ENCODE measurements around the gene DCST2. TPM values are rescaled to one million over a fixed set of nuclear protein-coding genes. Genes with fewer than 3 reads are reported as not detected.

DCST2 gene
- total and polyA plus RNA-seq, 9 of the 15 experiments (the other 6 are each of a cell fraction or from before 2014, with no cell fraction given), result 0.09 to 0.49 (median 0.11) TPM; not detected in 3

DNA sequence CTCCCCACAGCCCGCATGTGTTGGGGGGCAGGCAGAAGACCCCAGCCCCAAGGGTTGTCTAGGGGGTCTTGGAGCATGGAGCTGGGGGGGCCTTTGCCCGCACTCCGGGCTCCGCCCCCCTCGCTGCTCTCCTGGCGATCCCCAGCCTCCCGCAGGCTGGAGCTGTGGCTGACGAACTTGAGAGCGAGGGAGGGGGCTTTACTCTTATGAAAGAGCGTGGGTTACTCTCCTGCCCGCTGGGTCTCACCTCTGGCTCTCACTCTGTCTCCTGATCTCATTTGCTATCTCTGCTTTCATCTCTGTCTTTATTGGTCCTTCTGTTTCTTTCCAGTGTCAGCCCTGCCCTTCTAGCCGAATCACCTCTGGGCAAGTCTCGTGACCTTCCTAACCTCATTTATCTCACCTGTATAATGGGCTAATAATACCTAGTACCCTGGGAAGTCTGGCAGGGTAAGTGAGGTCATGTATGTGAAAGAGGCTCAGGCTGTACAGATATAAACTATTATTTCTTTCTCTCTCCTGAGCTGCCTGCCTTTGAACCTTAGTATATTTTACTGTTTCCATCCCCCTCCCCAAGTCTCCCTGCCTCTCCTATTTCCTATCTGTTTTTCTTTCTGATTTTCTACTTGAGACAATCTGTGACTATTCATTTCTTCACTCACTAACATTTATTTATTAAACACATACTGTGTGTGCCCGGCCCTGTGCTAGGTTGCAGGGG is 30.7 kb upstream of the DCST2 start:
- peak; percentile 55 for ATAC-seq
- peak; percentile 69 for FAIRE-seq
- Histone ChIP-seq H3K79me2 (ENCODE audit: control insufficient read depth, insufficient read depth, low read length) (peaks cover 9% of the 10 kb centered on the region; the same call in 2 of the 3 replicates), H3K4me2 (ENCODE audit: insufficient read depth, low read length) (peak overlapping the region; percentile 81), H3K36me3 (ENCODE audit: control insufficient read depth, insufficient read depth, low read length) (peaks cover 27% of the 10 kb centered on the region; the same call in 2 of the 3 replicates), H4K20me1 (replicated peaks; ENCODE audit: control insufficient read depth, insufficient read depth, low read length) (no peaks in the 10 kb centered on the region; the same call in 1 of the 2 replicates), H3K27me3 (ENCODE audit: control insufficient read depth in 2 of 2, insufficient read depth in 2 of 2, low read length in 2 of 2) (no peaks in the 10 kb centered on the region), H2AFZ (ENCODE audit: low read depth, low read length) (peak overlapping the region; percentile 51; the same call in 1 of the 2 replicates), H3K9me1 (ENCODE audit: control insufficient read depth, insufficient read depth, low read length) (peaks cover 7% of the 10 kb centered on the region), H3K4me1 (replicated peaks in 1 of 2; ENCODE audit: control insufficient read depth in 2 of 2, insufficient read depth in 2 of 2, low read length in 2 of 2) (peaks cover 27 to 59% of the 10 kb centered on the region in 2 experiments), H3K9ac (ENCODE audit: insufficient read depth in 1 of 2, low read depth in 2 of 2, low read length in 2 of 2) (peak overlapping the region; percentile 27 to 94), H3K27ac (ENCODE audit: extremely low read depth, low read depth, low read length) (peak overlapping the region; percentile 45; the same call in 1 of the 3 replicates), H3K9me3 (replicated peaks; ENCODE audit: control insufficient read depth, insufficient read depth, low read depth, low read length) (no peaks in the 10 kb centered on the region), H3K4me3 (peak overlapping the region; percentile 58)
- ChIA-PET CTCF (ENCODE audit: low intra/inter-chr PET ratio) (interaction anchor here (4.0 kb wide), 1 partner anchor 17 kb away, joined by 153 read pairs; the partner anchor contains the start of gene EFNA3), POLR2A (interaction anchor here (0.6 to 1.9 kb wide), 7 partner anchors 9 to 631 kb away, joined by 3 to 6 read pairs (median 4); partner anchors contain the start of gene SHC1)
- peak in 2 of 4 experiments; percentile 61 to 65 for DNase-seq (ENCODE audit: extremely low read depth in 1 of 4, low spot score in 3 of 4)
- BruUV-seq (replicated peaks), result no TSS peak
- intact Hi-C loops (cut with micrococcal nuclease), result loop anchor here (5.0 kb wide), 2 partner anchors 92 to 397 kb away; partner anchors contain the start of genes CKS1B and SHC1
- 12% methylated on average over 11 of the region's 14 CpGs for WGBS (ENCODE audit: insufficient coverage, low coverage, missing lambda C conversion rate)
- in situ Hi-C loops (cut with MboI), result loop anchor here (5.0 kb wide), 1 partner anchor 107 kb away; the partner anchor contains the start of gene PBXIP1
- TF ChIP-seq XRCC3 (IDR thresholded peaks at IDR 0.05) (no peak), TOE1 (IDR thresholded peaks at IDR 0.05; ENCODE audit: borderline replicate concordance) (peak; percentile 74; the same call in 1 of the 2 replicates), TOE1 (CRISPR knock-in tag; IDR thresholded peaks at IDR 0.05; ENCODE audit: borderline replicate concordance, low read depth) (no peak), CTCF (IDR thresholded peaks at IDR 0.05 in 2 of 3, conservative IDR thresholded peaks at IDR 0.05 in 1 of 3; ENCODE audit: insufficient read depth in 2 of 3, low read depth in 1 of 3, low read length in 3 of 3) (no peak), ZNF75A (CRISPR knock-in tag; IDR thresholded peaks at IDR 0.05) (no peak), ZNF449 (CRISPR knock-in tag; IDR thresholded peaks at IDR 0.05) (no peak), IRF2 (CRISPR knock-in tag; IDR thresholded peaks at IDR 0.05) (no peak), HOXB6 (CRISPR knock-in tag; IDR thresholded peaks at IDR 0.05; ENCODE audit: borderline replicate concordance) (no peak), TAF9B (IDR thresholded peaks at IDR 0.05; ENCODE audit: partially characterized antibody) (no peak), CEBPZ (IDR thresholded peaks at IDR 0.05; ENCODE audit: borderline replicate concordance, low read depth, low read length) (no peak), JUND (IDR thresholded peaks at IDR 0.05; ENCODE audit: borderline replicate concordance, low read depth, low read length) (no peak), JUND (tag; IDR thresholded peaks at IDR 0.05; ENCODE audit: borderline replicate concordance, low read depth, low read length) (no peak), ZEB2 (IDR thresholded peaks at IDR 0.05) (0 out of 2 replicates have a peak, but pooled peaks have one; percentile 25)

All from K562 (cell line).